Measurements from ENCODE around the gene BCORL1. TPM values are rescaled to one million over a fixed set of nuclear protein-coding genes. Genes with fewer than 3 reads are reported as not detected.

Gene BCORL1, protein sequence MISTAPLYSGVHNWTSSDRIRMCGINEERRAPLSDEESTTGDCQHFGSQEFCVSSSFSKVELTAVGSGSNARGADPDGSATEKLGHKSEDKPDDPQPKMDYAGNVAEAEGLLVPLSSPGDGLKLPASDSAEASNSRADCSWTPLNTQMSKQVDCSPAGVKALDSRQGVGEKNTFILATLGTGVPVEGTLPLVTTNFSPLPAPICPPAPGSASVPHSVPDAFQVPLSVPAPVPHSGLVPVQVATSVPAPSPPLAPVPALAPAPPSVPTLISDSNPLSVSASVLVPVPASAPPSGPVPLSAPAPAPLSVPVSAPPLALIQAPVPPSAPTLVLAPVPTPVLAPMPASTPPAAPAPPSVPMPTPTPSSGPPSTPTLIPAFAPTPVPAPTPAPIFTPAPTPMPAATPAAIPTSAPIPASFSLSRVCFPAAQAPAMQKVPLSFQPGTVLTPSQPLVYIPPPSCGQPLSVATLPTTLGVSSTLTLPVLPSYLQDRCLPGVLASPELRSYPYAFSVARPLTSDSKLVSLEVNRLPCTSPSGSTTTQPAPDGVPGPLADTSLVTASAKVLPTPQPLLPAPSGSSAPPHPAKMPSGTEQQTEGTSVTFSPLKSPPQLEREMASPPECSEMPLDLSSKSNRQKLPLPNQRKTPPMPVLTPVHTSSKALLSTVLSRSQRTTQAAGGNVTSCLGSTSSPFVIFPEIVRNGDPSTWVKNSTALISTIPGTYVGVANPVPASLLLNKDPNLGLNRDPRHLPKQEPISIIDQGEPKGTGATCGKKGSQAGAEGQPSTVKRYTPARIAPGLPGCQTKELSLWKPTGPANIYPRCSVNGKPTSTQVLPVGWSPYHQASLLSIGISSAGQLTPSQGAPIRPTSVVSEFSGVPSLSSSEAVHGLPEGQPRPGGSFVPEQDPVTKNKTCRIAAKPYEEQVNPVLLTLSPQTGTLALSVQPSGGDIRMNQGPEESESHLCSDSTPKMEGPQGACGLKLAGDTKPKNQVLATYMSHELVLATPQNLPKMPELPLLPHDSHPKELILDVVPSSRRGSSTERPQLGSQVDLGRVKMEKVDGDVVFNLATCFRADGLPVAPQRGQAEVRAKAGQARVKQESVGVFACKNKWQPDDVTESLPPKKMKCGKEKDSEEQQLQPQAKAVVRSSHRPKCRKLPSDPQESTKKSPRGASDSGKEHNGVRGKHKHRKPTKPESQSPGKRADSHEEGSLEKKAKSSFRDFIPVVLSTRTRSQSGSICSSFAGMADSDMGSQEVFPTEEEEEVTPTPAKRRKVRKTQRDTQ (N-terminal part only)
- total RNA-seq: 14.9 and 16.2 TPM in 2 replicates

DNA sequence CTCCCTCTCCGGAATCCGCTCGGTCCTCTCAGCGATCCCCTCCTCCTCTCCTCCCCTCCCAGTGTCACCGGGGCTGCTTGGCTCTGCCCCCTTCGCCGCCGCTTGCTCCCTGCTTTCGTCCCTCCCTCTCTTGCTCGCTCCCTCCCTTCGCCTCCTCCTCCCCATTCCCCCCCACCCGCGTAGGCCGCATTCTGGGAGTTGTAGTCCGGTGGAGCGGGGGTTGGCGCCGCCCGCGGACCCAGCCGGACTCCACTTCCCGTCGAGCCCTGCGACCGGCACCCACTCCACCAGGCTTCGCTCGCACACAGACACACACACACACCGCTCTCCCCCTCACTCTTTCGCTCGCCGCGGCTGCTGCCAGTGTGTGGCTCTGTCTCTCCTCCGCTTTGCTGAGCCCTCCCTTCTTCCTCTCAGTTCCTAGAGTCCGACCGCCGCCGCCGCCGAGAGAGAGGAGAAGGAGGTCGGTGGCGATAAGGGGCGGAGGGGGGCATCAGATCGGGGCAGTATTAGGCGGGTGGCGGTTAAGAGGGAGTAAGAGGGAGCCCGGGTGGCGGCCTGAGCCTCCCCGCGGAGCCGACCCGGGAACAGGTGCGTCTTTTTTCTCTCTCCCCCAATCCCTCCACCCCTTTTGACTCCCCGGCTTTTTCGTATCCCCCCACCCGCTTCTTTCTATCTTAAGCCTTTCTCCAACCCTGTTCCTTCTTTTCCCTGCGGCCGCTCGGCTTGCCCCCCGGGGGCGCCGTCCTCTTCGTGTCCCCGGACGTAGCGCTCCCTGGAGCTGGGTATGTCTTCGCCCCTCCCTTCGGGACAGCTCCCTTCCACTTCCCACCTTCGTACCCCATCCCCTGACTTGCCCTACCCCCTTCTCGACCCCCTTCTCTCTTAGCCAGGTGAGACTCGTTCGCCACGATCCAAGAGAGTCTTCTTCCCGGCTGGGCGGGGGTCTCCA, at the start of gene BCORL1:
Gene BCORL1, plus strand, starts transcription at position 336 of the 952 bp plus-strand sequence. CDS start 22,597 bp downstream, outside the sequence.
- no peaks in the 10 kb centered on the region for H3K9me3 Mint-ChIP-seq
- peaks cover 16% of the 10 kb centered on the region for H3K27me3 Mint-ChIP-seq (ENCODE audit: low read depth)
- intact Hi-C loops (cut with micrococcal nuclease): loop anchor here (1.0 to 5.0 kb wide), 4 partner anchors 22 to 76 kb away; partner anchors contain the start of gene UTP14A
- peak; percentile 83 for DNase-seq (ENCODE audit: low spot score)
- H3K27ac Mint-ChIP-seq: no peak within 1 kb of the TSS
- H3K36me3 Mint-ChIP-seq (ENCODE audit: low read depth): no peaks in the 10 kb centered on the region
- no peak within 1 kb of the TSS for H3K4me3 Mint-ChIP-seq (ENCODE audit: low read depth)
- peaks cover 14% of the 10 kb centered on the region for H3K4me1 Mint-ChIP-seq (ENCODE audit: low read depth)

DNA sequence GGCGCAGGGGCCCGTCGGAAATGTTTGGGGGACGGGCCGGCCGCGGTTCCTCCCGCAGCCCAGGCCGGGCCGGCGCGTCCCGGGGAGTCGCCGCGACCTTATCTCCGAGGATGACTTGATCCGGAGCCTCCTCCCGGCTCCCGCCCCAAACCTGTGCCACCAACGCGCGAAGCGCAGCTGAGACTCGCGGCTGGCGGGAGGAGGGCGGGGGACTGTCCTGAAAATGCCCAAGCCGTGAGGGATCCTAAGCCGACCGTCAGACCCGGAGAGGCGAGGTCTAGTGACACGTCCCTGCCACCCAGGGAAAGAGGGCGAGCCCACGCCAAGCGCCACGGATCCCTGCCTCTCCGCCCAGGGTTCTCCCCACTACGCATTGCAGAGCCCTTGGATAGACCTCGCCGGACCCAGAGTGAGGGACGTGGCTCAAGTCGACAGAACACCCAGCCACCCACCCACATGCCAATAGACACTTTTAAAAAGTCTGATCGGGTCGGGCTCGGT, 49.6 kb upstream of the BCORL1 start:
- Mint-ChIP-seq H3K36me3 (ENCODE audit: low read depth) (peaks cover 12% of the 10 kb centered on the region), H3K27me3 (ENCODE audit: low read depth) (peaks cover 22% of the 10 kb centered on the region), H3K9me3 (no peaks in the 10 kb centered on the region), H3K27ac (no peak overlapping the region), H3K4me1 (ENCODE audit: low read depth) (peaks cover 3% of the 10 kb centered on the region), H3K4me3 (ENCODE audit: low read depth) (peak overlapping the region; percentile 37)
- intact Hi-C loops (cut with micrococcal nuclease): loop anchor here (2.0 kb wide), 2 partner anchors 22 to 128 kb away; no protein-coding TSS in a partner anchor
- no peak for DNase-seq (ENCODE audit: low spot score)

DNA sequence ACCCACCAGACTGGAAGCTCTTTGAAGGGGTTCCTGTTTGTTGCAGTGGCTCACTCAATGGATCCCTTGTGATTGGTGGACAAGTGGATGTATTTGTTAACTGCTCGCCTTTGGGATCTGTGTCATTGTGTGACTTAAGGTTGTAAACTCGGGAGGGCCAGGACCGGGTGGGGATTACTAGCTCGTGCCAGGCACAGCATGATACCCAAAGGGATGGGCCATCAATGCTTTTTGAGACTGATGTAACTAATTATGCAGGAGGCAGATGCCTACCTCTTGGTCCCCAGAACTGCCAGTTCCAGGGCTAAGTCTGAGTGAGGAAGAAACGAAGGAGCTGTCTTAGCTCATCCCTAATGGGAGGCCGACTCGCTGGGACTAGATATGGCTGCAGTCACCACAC, 48.7 kb upstream of the BCORL1 start:
- DNase-seq (ENCODE audit: low spot score): no peak
- H3K9me3 Mint-ChIP-seq: no peaks in the 10 kb centered on the region
- H3K27me3 Mint-ChIP-seq (ENCODE audit: low read depth): peaks cover 29% of the 10 kb centered on the region
- H3K4me1 Mint-ChIP-seq (ENCODE audit: low read depth): peaks cover 5% of the 10 kb centered on the region
- intact Hi-C loops (cut with micrococcal nuclease): loop anchor here (2.0 kb wide), 2 partner anchors 21 to 127 kb away; no protein-coding TSS in a partner anchor
- peaks cover 8% of the 10 kb centered on the region for H3K36me3 Mint-ChIP-seq (ENCODE audit: low read depth)
- no peak overlapping the region for H3K27ac Mint-ChIP-seq
- H3K4me3 Mint-ChIP-seq (ENCODE audit: low read depth): peak overlapping the region; percentile 74

DNA sequence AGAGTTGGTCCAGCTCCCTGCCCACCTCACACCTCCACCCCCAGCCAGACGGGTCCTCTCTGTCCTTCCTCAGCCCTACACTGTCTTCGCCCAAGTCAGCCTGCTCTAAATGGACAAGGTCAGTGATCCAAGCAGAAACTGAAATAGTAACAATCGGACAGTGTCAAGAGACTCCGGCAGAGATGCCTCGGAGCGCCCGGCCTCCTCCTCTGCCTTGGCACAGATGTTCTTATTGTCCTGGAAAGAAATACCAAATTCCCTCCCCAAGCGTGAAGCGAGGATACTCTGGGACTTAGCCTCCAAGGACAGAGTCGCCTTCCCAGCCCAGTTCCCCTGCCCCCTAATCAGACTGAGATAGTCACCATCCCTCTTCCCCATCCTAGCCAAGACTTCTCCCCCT, 48.0 kb upstream of the BCORL1 start:
- H3K27ac Mint-ChIP-seq: no peak overlapping the region
- peaks cover 5% of the 10 kb centered on the region for H3K4me1 Mint-ChIP-seq (ENCODE audit: low read depth)
- no peak for DNase-seq (ENCODE audit: low spot score)
- H3K36me3 Mint-ChIP-seq (ENCODE audit: low read depth): peaks cover 3% of the 10 kb centered on the region
- H3K27me3 Mint-ChIP-seq (ENCODE audit: low read depth): peaks cover 32% of the 10 kb centered on the region
- intact Hi-C loops (cut with micrococcal nuclease): no loop called here
- no peak overlapping the region for H3K4me3 Mint-ChIP-seq (ENCODE audit: low read depth)
- H3K9me3 Mint-ChIP-seq: no peaks in the 10 kb centered on the region

DNA sequence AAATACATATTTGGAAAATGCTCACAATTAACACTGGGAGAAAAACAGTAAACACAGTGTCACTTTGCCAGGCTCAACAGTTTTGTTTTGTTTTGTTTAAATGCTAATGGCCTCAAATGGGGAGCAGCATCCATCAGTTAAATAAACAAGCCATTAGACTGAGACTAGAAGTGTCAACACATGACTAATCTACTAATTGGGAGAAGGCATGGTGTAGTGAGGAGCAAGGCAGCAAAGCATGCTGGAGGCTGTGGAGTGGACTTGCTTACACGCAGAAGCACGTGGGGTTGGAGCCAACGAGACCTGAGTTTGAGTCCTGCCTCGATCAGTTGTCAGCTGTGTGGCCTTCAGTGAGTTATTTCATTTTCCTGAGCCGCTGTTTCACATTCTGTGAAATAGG, 47.5 kb upstream of the BCORL1 start:
- peaks cover 32% of the 10 kb centered on the region for H3K27me3 Mint-ChIP-seq (ENCODE audit: low read depth)
- intact Hi-C loops (cut with micrococcal nuclease): no loop called here
- DNase-seq (ENCODE audit: low spot score): no peak
- H3K4me1 Mint-ChIP-seq (ENCODE audit: low read depth): peaks cover 5% of the 10 kb centered on the region
- H3K36me3 Mint-ChIP-seq (ENCODE audit: low read depth): peaks cover 3% of the 10 kb centered on the region
- no peaks in the 10 kb centered on the region for H3K9me3 Mint-ChIP-seq
- H3K27ac Mint-ChIP-seq: no peak overlapping the region
- no peak overlapping the region for H3K4me3 Mint-ChIP-seq (ENCODE audit: low read depth)

DNA sequence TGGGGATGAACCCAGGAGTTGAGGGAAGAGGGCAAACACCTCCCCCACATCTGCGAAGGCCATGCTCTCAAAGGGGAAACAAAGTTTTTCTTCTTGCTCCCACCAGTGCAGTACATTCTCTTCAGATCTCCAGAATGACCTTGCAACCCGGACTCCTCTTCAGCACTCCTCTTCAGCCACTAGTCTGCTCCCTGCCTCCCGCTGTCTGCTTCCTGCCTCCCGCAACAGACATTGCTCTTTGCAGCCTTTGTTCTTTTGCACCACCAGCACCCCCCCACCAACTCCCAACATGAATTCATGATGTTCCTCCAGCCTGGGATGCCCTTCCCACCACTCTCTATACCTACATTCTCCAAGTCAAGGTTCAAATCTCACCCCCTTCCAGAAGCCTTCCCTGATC, 44.4 kb upstream of the BCORL1 start:
- no peak overlapping the region for H3K27ac Mint-ChIP-seq
- no peak for DNase-seq (ENCODE audit: low spot score)
- H3K36me3 Mint-ChIP-seq (ENCODE audit: low read depth): no peaks in the 10 kb centered on the region
- H3K4me3 Mint-ChIP-seq (ENCODE audit: low read depth): no peak overlapping the region
- peaks cover 38% of the 10 kb centered on the region for H3K27me3 Mint-ChIP-seq (ENCODE audit: low read depth)
- peaks cover 2% of the 10 kb centered on the region for H3K4me1 Mint-ChIP-seq (ENCODE audit: low read depth)
- intact Hi-C loops (cut with micrococcal nuclease): no loop called here
- H3K9me3 Mint-ChIP-seq: no peaks in the 10 kb centered on the region

DNA sequence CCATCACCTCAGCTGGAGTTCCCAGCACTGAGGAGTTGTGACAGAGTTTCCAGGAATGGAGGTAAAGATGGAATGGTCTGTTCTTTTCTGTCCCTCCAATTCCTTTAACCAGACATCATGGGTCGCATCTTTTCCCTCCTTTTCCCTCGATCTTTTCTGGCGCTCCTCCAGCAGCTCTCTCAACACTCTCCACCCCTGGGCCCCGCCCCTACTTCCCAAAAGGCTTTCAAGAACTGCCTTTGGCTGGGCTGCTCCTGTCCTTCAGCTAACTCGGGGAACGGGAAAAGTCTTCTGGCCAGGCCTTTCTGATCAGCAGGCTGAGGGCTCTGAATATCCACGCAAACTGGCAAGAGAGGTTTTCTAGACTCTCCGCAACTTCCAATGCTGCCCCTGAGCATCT, 42.4 kb upstream of the BCORL1 start:
- DNase-seq (ENCODE audit: low spot score): no peak
- no peaks in the 10 kb centered on the region for H3K36me3 Mint-ChIP-seq (ENCODE audit: low read depth)
- no peaks in the 10 kb centered on the region for H3K9me3 Mint-ChIP-seq
- no peak overlapping the region for H3K27ac Mint-ChIP-seq
- intact Hi-C loops (cut with micrococcal nuclease): no loop called here
- peaks cover 2% of the 10 kb centered on the region for H3K4me1 Mint-ChIP-seq (ENCODE audit: low read depth)
- peaks cover 28% of the 10 kb centered on the region for H3K27me3 Mint-ChIP-seq (ENCODE audit: low read depth)
- no peak overlapping the region for H3K4me3 Mint-ChIP-seq (ENCODE audit: low read depth)

DNA sequence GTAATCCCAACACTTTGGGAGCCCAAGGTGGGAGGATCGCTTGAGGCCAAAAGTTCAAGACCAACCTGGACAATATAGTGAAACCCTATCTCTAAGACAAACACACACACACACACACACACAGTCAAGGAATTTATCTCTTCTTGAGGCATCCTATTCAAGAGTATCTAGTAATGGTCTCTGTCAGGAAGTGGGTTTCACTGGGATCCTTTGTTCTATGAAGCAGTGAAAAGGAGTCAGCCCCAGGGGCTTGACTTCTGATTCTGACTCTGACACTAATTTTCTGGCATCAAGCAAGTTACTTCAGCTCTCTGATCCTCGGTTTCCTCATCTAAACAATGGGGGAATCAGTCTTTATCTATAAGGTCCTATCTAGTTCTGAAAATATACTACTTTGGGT, 41.7 kb upstream of the BCORL1 start:
- peaks cover 28% of the 10 kb centered on the region for H3K27me3 Mint-ChIP-seq (ENCODE audit: low read depth)
- no peak for DNase-seq (ENCODE audit: low spot score)
- H3K4me1 Mint-ChIP-seq (ENCODE audit: low read depth): peaks cover 2% of the 10 kb centered on the region
- no peak overlapping the region for H3K4me3 Mint-ChIP-seq (ENCODE audit: low read depth)
- H3K27ac Mint-ChIP-seq: no peak overlapping the region
- H3K36me3 Mint-ChIP-seq (ENCODE audit: low read depth): no peaks in the 10 kb centered on the region
- intact Hi-C loops (cut with micrococcal nuclease): no loop called here
- H3K9me3 Mint-ChIP-seq: no peaks in the 10 kb centered on the region

DNA sequence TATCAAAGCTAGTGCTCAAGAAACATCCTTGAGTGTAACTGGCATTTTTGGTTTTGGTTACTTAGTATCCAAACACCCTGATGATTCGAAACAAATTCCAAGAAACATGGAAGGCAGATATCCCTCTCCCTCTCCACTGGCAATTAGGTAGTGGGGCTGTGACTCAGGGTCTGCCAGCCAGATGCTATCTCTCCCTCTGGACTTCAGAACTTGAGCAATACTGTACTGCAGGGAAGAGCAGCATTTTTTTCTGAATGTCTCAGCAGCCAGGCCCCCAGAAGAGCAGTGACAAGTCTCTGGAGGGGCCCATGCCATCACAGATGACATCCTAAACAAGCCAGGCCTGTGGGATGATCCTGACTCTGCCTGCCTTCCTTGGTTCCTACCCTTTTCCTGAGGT, 37.3 kb upstream of the BCORL1 start:
- H3K4me1 Mint-ChIP-seq (ENCODE audit: low read depth): no peaks in the 10 kb centered on the region
- no peaks in the 10 kb centered on the region for H3K36me3 Mint-ChIP-seq (ENCODE audit: low read depth)
- H3K27me3 Mint-ChIP-seq (ENCODE audit: low read depth): peaks cover 11% of the 10 kb centered on the region
- intact Hi-C loops (cut with micrococcal nuclease): no loop called here
- H3K4me3 Mint-ChIP-seq (ENCODE audit: low read depth): no peak overlapping the region
- H3K9me3 Mint-ChIP-seq: no peaks in the 10 kb centered on the region
- no peak for DNase-seq (ENCODE audit: low spot score)
- H3K27ac Mint-ChIP-seq: no peak overlapping the region

DNA sequence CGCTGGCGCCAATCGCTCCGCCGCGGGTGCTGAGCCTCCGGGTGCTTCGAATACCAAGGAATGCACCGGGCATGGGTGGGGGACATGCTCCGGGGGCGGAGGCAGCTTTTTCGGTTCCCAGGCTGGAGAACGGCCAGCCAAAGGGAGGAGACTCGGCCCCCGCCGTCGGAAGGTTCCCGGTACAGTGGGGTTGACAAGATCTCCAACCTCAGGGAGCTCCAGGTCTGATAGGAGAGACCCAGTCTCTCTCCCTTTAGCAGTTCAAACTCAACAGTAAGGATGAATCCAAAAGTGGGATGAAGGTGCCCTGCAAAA, 29.1 kb upstream of the BCORL1 start:
- intact Hi-C loops (cut with micrococcal nuclease): no loop called here
- Mint-ChIP-seq H3K27ac (no peak overlapping the region), H3K4me1 (ENCODE audit: low read depth) (peaks cover 16% of the 10 kb centered on the region), H3K36me3 (ENCODE audit: low read depth) (no peaks in the 10 kb centered on the region), H3K9me3 (no peaks in the 10 kb centered on the region), H3K27me3 (ENCODE audit: low read depth) (peaks cover 6% of the 10 kb centered on the region), H3K4me3 (ENCODE audit: low read depth) (peak overlapping the region; percentile 22)
- no peak for DNase-seq (ENCODE audit: low spot score)

DNA sequence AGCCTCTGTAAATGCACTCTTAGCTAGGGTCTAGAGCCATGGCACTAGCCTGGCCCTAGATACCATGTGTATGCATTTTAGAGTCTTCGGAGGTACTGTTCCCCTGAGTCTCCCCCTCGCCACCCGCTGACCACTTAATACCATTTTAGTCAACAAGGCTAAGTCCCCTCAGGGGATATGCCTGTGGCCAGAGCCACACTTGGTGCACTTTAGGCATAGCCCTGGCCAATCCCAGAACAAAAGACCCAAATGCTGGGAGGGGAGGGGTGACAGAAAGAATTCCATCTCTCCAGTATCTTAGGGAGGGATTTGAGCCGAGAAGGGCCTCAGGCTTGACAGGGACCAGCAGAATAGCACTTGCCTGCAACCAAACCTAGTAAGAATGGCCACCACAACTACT, 28.6 kb upstream of the BCORL1 start:
- no peak for DNase-seq (ENCODE audit: low spot score)
- H3K36me3 Mint-ChIP-seq (ENCODE audit: low read depth): no peaks in the 10 kb centered on the region
- H3K4me1 Mint-ChIP-seq (ENCODE audit: low read depth): peaks cover 16% of the 10 kb centered on the region
- peaks cover 6% of the 10 kb centered on the region for H3K27me3 Mint-ChIP-seq (ENCODE audit: low read depth)
- no peak overlapping the region for H3K27ac Mint-ChIP-seq
- H3K4me3 Mint-ChIP-seq (ENCODE audit: low read depth): no peak overlapping the region
- no peaks in the 10 kb centered on the region for H3K9me3 Mint-ChIP-seq
- intact Hi-C loops (cut with micrococcal nuclease): loop anchor here (2.0 kb wide), 1 partner anchor 21 kb away; no protein-coding TSS in a partner anchor
